ENCODE results near the gene LIN7A.
A peak's percentile ranks its signal among the peaks of the same experiment; 100 is the strongest.

The LIN7A gene

DNA sequence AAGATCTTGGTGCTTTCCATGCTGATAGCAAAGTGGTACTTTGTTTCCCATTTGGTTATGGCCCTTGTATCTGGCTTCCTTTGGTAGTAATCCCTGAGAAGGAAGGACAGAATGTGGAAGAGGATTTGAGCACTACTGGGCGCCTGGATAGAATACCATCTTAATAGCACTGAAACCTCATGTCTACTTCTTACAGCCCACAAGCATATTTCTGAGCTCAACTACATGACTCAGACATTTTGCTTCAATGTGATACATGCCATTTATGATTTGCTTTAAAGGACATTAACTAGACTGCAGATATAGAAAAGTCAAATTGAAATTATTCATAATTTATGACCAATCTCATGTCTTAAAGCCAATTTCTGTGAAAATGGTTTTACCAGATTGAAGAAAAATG lies 80.4 kb downstream of the LIN7A start:
- no peak for DNase-seq

GRCh38 chr12:80849337-80849736 lies 88.4 kb downstream of the LIN7A start:
- DNase-seq = no peak

- DNase-seq = no peak
Observed at GRCh38 chr12:80848858-80849257, 88.9 kb downstream of the LIN7A start.

DNA sequence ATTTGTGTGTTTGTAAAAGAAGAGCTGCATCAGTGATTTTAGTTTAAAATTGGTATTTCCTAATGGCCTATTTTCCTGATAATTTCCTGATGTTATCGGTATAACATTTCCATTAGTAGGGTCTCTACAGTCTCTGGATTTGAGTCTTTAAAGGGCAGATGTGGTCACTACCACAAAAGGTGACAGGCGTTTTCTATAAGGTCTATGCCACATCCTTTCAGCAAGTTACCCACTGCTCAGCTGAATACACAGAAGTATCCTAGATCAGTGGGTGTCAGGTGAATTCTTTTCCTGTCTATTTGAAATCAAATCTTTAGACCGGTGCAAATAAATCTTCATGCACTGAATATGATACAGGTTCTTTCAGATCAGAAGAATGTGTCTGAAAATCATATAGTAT lies 90.2 kb downstream of the LIN7A start:
- no peak for DNase-seq

- peak; percentile 40 for DNase-seq
Observed at GRCh38 chr12:80846952-80847351, 90.8 kb downstream of the LIN7A start.

- DNase-seq = no peak
Observed at GRCh38 chr12:80845639-80846038, 92.1 kb downstream of the LIN7A start.

DNA sequence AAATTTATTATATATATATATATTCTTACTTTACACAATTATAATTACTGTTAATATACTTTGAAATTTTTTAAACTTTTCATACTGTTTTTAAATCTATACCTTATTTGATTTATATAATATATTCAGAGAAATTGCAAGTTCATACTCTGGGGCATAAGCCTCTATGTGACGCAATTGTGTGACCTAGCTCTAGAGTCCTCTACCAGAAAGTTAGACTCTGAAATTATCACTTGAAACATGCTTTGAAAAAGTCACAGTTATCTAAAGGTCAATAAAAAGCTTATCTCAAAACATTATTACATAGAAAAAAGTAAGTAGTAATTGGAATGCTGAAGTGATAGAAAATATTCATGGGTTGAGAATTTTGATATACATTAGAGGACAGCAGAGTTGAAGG lies 93.8 kb downstream of the LIN7A start:
- no peak for DNase-seq

DNA sequence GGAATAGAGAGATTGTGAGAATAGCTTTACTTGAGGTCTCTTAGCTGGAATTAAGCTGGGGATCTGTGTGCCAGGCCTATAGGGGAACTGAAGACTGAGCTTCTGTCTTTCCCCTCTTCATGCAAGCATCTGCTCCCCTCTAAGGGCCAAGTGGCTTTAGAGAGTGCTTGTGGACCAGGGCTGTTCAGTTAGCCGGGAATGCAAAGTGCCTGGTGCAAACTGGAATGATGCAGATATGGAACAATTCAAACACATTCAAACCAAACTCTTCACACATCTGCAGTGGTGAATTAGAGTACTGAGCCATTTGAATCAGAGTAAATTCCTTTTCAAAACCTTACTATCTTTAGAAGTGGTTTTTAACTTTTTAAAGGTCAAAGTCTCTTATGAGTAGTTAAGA lies 99.0 kb downstream of the LIN7A start:
- no peak for DNase-seq

DNA sequence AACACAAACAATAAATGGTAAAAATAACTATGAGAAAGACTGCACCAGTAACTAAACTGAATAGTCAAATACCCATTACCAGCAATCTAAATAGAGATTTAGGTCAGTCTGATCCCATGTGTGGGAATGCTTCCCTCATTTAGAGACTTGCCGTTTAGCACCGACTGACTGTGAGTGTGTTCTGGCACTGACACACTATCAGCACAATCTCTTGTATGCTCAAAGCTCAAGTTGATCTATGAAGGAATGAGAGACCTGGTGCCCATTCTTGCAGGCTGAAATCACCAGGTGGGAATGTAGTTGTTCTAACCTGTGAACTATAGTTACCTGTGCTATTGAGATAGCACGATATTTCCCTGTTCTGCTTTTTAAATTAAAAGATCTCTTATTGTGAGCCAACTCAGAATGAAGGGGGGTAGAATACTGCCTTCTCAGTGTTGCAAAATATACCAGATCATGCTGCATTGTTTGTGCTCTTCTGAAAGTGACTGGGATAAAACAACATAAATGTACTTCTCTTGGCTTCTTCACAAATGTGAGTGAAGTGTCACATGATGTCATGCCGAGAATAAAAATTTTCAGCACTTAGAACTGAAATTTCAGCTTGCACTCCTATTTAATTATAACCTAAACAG lies 99.6 kb downstream of the LIN7A start:
- no peak for DNase-seq

- peak; percentile 39 for DNase-seq
Observed at GRCh38 chr12:80837342-80837978, 100.3 kb downstream of the LIN7A start.

GRCh38 chr12:80834724-80835123 lies 103.0 kb downstream of the LIN7A start:
- no peak for DNase-seq

- no peak for DNase-seq
Observed at GRCh38 chr12:80830533-80831088, 107.1 kb downstream of the LIN7A start.

- DNase-seq = no peak
Observed at GRCh38 chr12:80829767-80830166, 108.0 kb downstream of the LIN7A start.

- no peak for DNase-seq
Observed at GRCh38 chr12:80825506-80825905, 112.2 kb downstream of the LIN7A start.

- DNase-seq = no peak
Observed at GRCh38 chr12:80823393-80823792, 114.3 kb downstream of the LIN7A start.

DNA sequence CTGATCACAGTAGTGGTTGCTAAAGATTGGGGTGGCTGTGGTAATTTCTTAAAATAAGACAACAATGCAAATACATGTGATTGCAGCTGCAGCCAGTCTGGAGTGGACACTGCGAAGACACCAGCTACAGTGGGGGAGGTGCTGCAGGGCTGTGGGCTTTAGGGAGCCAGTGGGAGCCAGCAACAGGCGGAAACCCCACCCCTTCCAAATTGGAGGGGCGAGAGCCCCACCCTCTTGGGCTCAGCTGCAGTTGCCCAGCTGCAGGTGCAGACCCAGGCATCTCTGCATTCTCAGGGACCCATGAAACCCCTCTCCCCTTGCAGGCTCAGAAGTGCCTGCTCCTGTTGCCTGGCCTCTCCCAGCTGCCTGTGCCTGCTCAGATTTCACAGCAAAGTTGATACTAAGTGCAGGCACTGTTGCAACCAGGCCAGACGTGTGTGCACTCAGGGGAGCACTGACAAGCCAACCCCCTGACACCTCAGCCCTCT lies 116.2 kb downstream of the LIN7A start:
- DNase-seq = no peak

DNA sequence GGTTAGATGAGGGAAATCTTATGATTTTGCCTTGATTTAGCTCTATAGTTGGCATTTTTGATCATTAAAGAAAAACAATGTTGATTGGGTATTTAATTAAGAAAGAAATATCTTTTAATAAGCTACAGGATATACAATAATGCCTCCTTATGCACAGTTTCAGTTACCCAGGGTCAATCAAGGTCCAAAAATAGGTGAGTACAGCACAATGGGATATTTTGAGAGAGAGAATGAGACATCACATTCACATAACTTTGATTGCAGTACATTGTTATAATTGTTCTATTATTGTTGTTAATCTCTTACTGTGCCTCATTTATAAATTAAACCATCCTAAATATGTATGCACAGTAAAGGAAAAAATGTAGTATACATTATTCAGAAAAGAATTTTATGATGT lies 118.9 kb downstream of the LIN7A start:
- DNase-seq = no peak

GRCh38 chr12:80815351-80815750 lies 122.4 kb downstream of the LIN7A start:
- DNase-seq = no peak

GRCh38 chr12:80814453-80814852 lies 123.3 kb downstream of the LIN7A start:
- no peak for DNase-seq

GRCh38 chr12:80813820-80814219 lies 123.9 kb downstream of the LIN7A start:
- no peak for DNase-seq

- DNase-seq = no peak
Observed at GRCh38 chr12:80811957-80812708, 125.6 kb downstream of the LIN7A start.

DNA sequence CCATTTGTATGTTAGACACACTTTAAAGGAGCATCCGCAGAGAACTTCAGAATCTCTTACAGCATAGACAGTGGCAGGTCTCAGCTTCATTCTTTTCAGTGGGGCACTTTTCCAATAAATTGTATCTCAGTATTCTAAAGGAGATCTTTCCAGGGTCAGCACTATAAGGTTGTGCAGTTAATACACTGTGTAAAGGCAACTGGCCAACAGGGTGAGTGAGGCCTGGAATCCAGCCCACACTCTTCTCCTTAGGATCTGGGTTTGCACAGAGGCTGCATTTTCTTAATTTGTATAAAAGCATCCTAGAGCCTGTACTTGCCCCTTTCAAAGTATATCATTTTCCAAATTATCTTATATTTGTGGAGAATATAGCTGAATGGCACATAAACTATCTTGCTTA lies 126.9 kb downstream of the LIN7A start:
- DNase-seq = no peak

DNA sequence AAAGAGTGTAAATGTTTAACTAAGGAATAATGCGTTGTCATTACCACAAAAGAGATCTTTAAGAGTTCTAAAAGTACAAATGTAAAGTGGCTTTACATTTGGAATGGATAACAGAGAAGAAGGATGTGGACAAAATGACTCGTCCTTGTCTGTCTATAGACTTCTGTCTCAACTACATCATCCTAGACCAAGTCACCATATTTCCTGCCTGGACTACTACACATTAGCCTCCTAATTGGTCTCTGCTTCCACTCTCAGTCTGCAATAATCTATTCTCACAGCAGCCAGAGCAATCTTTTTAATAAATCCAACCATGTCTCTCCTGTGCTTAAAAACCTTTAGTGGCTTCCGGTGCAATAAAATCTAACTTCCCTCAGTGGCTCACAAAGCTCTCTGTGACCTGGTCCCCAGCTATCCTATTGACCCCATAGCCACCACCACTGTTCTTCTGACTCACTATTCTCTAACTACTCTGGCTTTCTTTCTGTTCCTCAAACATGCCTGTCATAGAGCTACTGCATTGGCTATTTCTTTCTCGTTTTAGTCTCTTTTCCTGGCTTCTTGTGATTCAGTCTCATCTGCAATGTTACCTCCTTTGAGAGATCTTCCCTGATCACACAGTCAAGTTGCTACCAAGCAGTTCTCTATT lies 130.0 kb downstream of the LIN7A start:
- DNase-seq = no peak

All from NCI-H1436 treated with DMSO at 0.1 percent for 48 hours (cell line).